ENCODE measurements around the gene LCK.
"Not testable (repeated sequence)": the region's sequence is repeated elsewhere in the genome, so short reads cannot be mapped to it uniquely, and the experiment has no call there.

LCK gene

GRCh38 chr1:32274646-32275340, 23.7 kb downstream of the LCK start:
- no peak for DNase-seq (ENCODE audit: low spot score)

DNA sequence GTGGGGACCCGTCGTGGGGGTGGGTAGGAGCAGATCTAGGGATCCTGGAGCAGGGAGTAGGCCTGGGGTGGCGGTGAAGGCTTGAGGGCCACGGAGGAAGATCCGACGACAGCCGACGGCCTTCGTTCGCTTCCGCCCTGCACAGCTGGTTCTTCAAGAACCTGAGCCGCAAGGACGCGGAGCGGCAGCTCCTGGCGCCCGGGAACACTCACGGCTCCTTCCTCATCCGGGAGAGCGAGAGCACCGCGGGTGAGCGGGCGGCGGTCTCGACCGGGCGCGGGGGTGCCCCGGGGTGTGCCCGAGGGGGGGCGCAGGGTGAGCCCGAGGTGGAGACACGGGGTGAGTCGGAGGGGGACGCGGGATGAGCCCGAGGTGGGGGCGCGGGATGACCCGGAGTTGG, 24.4 kb downstream of the LCK start:
- no peak for DNase-seq (ENCODE audit: low spot score)

DNA sequence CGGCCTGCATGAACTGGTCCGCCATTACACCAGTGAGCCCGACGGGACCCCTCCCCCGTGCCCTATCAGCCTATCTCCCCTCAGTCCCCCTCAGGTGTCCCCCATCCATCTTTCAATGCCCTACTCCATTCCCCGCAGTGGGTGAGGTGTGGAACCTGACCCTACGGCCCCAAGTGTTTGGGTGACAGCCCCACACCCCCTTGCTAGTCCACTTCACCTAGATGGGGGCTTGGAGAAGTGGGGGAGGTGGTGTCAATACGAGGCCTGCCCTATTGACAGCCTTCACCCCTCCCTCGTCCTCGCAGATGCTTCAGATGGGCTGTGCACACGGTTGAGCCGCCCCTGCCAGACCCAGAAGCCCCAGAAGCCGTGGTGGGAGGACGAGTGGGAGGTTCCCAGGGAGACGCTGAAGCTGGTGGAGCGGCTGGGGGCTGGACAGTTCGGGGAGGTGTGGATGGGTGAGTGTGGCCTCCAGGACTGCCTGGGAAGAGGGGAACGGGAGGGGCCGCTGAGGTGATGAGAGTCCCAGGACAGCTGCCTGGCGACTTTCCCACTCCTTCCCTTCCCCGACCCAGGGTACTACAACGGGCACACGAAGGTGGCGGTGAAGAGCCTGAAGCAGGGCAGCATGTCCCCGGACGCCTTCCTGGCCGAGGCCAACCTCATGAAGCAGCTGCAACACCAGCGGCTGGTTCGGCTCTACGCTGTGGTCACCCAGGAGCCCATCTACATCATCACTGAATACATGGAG, 25.1 kb downstream of the LCK start:
- no peak for DNase-seq (ENCODE audit: low spot score)

- DNase-seq (ENCODE audit: low spot score), result not testable (repeated sequence)
Observed at GRCh38 chr1:32284777-32285176, 33.7 kb downstream of the LCK start.

DNA sequence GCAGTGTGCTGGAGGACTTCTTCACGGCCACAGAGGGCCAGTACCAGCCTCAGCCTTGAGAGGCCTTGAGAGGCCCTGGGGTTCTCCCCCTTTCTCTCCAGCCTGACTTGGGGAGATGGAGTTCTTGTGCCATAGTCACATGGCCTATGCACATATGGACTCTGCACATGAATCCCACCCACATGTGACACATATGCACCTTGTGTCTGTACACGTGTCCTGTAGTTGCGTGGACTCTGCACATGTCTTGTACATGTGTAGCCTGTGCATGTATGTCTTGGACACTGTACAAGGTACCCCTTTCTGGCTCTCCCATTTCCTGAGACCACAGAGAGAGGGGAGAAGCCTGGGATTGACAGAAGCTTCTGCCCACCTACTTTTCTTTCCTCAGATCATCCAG, 34.6 kb downstream of the LCK start:
- DNase-seq (ENCODE audit: low spot score), result no peak

GRCh38 chr1:32286763-32287162, 35.7 kb downstream of the LCK start:
- DNase-seq (ENCODE audit: low spot score), result no peak

GRCh38 chr1:32289256-32289655, 38.2 kb downstream of the LCK start:
- DNase-seq (ENCODE audit: low spot score), result no peak

GRCh38 chr1:32291145-32291707, 40.2 kb downstream of the LCK start:
- DNase-seq (ENCODE audit: low spot score), result no peak

DNA sequence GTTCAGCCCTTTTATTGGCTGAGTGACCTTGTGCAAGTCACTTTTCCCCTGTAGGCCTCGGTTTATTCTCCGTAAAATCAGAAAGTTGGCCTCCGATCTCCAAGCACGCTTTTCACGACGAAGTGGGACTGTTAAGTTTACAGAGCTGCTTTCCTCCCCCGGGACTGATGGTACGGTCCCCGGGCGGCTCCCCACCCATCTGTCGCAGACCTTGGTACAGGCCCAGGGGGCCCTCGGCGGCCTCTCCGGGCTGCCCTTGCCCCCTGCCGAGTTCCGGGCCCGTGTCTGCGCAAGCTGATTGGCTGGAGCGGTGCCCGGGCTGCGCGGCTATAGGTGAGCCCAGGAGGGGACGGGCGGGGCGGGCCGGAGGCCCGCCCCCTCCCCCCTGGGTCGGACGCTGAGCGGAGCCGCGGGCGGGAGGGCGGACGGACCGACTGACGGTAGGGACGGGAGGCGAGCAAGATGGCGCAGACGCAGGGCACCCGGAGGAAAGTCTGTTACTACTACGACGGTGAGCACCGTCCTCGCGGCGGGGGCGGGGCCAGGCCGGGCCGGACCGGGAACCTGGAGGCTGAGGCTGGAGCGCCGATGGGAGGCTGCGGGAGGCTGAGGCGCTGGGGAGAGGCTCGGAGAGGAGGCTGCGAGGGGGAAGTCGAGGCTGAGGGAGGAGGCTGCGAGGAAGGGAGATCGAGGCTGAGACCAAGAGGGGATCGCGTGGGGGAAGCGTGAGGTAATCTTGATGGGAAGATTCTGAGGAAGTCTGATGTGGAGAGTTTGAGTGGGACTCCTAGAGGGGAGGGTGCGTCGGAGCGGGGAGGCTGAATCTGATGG, 40.9 kb downstream of the LCK start, which contains the start of gene HDAC1:
Gene HDAC1, plus strand, starts transcription at position 376 of the 831 bp plus-strand sequence. Its CDS starts 87 bp downstream, at position 463.
- peak; percentile 98 for DNase-seq (ENCODE audit: low spot score)

DNA sequence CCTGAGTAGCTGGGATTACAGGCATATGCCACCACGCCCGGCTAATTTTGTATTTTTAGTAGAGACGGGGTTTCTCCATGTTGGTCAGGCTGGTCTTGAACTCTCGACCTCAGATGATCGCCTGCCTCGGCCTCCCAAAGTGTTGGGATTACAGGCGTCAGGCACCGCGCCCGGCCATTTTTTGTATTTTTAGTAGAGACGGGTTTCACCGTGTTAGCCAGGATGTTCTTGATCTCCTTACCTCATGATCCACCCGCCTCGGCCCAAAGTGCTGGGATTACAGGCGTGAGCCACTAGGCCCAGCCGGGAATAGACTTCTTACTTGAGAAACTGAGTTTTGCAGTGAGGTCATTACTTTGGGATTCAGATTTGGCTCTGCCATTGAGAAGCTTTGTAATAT, 47.1 kb downstream of the LCK start:
- not testable (repeated sequence) for DNase-seq (ENCODE audit: low spot score)

DNA sequence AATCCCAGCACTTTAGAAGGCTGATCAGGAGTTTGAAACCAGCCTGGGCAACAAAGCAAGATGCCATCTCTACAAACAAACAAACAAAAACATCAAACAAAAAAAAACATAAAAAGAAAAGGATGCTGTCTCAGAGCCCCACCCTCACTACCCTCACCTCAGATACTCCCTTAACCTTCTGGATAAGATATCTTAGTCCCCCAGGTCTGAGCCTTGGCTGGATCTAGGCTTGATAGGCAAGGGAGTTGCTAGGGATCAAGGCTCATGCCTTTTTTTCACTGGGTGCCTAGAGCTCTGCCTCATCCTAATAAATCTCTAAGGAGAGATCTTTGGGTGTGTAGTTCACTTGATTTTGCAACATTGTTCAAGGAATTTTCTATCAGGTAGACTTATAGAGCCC, 48.3 kb downstream of the LCK start:
- DNase-seq (ENCODE audit: low spot score), result no peak

DNA sequence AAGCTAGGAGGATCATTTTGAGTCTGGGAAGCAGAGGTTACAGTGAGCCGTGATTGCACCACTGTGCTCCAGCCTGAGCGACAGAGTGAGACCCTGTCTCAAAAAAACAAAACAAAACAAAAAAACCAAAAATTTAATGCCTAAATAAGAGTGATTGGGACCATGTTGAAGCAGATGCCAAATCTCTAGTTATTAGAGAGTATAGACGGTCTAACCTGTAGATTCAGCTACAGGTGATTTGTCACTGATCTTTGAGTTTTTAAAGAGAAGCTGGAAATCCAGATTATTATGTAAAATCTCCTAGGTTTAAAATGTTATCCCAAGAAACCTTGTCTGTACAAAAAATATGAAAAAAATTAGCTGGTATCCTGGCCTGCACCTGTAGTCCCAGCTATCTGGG, 52.3 kb downstream of the LCK start:
- no peak for DNase-seq (ENCODE audit: low spot score)

DNA sequence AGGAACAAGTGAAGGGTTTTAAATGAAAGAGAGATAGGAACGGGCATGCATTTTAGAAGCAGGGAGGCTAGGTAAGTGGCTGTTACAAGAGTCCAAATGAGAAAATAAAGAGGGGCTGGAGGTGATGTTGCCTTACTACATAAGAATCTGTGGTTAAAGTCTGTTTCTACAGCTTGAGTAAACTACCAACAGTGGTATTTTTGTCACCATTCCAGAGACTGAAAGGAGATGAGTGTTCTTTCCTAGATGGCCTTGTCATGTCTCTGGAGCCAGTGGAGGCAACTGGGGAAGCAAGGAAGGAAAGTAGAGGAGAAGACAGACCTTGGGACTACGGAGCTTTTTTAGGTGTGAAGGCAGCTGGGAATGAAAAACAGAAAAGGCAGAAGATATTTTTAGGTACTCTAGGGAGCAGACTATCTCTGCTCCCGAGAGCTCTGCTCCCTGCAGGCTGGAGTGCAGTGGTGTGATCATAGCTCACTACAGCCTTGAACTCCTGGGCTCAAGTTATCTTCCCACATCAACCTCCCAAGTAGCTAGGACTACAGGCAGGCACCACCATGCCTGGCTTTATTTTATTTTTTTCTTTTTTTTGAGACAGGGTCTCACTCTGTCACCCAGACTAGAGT, 53.0 kb downstream of the LCK start:
- DNase-seq (ENCODE audit: low spot score), result no peak

DNA sequence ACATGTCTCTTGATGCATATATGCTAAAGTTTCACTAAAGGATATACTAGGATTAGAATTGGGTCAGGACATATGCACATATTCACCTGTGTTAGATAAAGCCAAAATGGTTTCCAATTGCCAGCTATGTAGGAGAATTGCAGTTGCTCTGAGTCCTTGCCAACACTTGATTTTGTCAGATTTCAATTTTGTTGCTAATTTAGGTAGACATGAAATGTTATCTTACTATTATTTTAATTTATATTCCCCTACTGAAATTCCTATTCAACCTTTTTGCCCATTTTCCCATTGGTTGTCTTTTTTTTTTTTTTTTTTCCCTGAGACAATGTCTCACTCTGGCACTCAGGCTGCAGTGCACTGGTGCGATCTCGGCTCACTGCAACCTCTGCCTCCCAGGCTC, 54.2 kb downstream of the LCK start:
- no peak for DNase-seq (ENCODE audit: low spot score)

- no peak for DNase-seq (ENCODE audit: low spot score)
Observed at GRCh38 chr1:32307324-32307723, 56.3 kb downstream of the LCK start.

DNA sequence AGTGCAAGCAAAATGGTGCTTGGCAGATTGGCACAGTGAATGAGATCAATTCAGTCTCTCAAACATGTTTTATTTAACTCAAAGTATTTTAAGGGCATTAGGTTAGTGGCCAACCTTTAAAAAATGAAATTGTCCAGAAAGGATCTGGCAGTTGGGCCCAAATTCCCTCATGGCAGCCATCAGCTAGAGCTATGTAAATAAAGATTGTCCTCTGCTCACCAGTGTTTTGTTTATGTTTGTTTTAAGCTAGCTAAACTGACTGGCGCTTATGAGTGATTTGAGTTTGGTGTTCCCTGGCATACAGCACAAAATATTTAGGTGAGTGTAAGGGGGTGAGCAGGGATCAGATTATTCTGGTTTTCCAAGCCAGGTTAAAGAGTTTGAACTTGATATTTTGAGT, 58.9 kb downstream of the LCK start:
- no peak for DNase-seq (ENCODE audit: low spot score)

DNA sequence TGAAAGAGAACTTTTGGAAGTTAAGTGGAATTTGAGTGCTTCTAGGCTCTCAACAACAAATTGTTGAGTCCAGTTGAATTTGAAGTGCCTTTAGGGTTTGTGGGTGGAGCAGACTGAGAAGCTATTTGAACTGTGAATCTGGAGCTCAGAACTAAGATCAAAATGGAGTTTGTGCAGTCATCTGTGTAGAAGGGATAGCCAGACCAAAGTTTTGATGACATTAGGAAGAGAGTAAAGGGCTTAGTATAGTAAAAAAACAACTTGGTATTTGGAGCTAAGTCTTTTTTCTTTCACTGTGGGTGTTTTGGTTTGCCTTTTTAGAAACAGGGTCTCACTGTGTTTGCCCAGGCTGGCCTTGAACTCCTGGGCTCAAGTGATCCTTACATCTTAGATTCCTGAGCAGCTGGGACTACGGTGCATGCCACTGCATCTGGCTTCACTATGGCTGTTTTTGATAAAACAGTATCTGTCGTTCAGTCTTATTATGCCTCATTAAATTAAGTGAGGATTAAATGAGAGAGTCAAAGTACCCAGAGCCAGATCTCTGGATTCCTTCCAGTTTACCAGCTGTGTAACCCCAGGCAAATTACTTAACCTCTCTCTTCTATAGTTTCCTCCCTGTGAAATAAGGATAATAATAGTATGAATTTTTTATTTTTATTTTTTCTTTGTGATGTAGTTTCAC, 60.8 kb downstream of the LCK start:
- no peak for DNase-seq (ENCODE audit: low spot score)

DNA sequence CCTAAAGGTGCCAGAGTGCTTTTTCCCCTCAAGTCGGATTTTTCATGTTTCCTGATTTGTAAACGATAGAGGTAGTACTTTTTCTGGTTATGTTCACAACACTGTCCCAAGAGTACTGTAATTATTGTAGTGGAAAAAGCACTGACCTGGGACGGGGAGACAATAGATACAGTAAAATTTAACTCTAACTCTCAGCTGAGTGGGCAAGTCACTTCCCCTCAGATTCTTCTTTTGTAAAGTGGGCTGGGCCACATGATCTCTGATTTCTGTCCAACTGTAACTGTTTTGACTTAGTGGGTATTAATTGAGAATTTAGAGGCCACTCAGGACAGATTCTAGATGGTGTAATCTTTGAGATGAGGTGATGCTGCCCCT, 65.8 kb downstream of the LCK start:
- DNase-seq (ENCODE audit: low spot score), result no peak

DNA sequence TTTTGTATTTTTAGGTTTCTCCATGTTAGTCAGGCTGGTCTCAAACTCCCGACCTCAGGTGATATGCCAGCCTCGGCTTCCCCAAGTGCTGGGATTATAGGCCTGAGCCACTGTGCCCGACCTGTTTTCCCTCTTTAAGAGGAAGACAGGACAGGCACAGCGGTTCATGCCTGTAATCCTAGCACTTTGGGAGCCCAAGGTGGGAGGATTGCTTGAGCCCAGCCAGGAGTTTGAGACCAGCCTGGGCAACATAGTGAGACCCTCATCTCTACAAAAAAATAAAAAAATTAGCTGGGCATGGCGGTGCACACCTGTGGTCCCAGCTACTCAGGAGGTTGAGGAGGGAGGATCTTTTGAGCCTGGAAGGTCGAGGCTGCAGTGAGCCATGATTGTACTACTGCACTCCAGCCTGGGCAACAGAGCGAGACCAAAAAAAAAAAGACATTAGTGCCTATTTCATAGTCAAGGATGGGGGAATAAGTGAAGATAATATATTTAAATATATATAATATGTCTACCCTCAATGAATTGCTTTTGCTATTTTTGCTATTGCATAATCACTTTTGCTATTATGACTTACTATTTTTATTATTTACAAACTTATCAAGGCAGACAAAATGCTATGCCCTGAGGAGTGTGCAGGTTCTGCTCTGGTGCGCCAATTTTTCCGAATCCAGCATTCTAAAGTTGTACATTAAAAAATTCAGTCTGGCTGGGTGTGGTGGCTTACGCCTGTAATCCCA, 67.2 kb downstream of the LCK start:
- DNase-seq (ENCODE audit: low spot score), result no peak

DNA sequence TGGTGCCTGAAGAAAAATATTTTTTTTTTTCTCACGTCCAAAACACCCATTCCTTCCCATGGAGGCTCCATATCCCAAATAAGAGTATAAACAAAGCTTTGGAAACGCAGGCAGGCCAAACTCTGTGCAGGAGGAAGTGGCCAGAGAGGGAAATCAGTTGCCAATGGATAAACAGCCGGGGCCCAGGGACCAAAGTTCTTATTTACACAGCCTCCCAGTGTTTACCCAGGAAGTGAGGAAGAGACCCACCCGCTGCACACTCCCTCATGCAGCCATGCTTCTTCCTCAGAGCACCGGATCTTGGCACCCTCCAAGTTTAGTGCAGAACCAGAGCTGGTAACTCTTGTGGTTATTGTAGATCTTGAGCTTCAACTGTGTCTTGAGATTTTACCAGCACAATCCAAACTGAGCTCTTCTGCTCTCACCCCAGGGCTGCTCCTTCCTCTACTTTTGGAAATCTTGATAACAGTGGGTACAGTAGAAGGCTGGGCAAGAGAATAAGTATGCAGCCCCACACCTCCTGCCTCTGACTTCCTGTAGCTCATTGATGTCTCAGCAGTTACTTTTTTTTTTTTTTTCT, 70.7 kb downstream of the LCK start:
- DNase-seq (ENCODE audit: low spot score), result peak; percentile 42

All from NAMALWA (cell line).